ENCODE data around the gene GLOD4. TPM values are rescaled to one million over a fixed set of nuclear protein-coding genes. Genes with fewer than 3 reads are reported as not detected.

The GLOD4 gene, protein sequence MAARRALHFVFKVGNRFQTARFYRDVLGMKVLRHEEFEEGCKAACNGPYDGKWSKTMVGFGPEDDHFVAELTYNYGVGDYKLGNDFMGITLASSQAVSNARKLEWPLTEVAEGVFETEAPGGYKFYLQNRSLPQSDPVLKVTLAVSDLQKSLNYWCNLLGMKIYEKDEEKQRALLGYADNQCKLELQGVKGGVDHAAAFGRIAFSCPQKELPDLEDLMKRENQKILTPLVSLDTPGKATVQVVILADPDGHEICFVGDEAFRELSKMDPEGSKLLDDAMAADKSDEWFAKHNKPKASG
- 33.0 and 51.5 TPM in 2 replicates for total RNA-seq

GRCh38 chr17:781805-782731, at the start of gene GLOD4, which contains the start of gene MRM3:
Gene GLOD4 (minus strand): TSS chr17:782280. CDS start chr17:782255, 25 bp downstream.
Gene MRM3 (plus strand): TSS chr17:782353. CDS start chr17:782379, 26 bp downstream.

DNA sequence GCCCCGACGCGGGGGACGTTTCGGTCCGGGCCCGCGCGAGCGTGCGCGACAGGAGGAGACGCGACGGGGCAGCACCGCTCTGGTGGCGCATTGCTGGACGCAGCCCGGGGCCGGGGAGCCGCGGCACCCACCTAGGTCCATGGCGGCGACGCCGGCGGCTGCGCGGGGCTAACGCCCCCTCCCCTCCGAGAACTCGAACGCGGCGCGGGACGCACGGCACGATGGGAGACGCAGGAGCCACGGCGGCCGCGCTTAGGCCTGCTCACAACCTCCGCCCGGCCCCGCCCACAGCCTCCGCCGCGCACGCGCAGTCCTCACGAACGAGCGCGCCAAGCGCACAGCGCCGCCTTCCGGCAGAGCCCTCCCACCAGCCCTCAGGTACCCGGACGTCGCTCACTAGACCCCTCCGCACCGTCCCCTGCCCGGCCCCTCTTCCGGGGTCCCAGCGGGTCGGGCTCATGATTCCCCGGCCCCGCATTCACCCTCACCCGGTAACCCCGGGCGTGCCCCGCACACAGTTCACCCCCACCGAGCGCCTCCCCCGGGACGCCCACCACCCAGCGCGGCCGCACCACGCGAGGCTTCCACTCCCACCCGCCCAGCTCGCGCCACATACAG, 30.0 kb downstream of the GLOD4 start, which contains the start of gene GEMIN4:
GEMIN4 (minus strand) TSS at position 263 of the 618 bp plus-strand sequence; CDS start at position 141, 122 bp downstream.

DNA sequence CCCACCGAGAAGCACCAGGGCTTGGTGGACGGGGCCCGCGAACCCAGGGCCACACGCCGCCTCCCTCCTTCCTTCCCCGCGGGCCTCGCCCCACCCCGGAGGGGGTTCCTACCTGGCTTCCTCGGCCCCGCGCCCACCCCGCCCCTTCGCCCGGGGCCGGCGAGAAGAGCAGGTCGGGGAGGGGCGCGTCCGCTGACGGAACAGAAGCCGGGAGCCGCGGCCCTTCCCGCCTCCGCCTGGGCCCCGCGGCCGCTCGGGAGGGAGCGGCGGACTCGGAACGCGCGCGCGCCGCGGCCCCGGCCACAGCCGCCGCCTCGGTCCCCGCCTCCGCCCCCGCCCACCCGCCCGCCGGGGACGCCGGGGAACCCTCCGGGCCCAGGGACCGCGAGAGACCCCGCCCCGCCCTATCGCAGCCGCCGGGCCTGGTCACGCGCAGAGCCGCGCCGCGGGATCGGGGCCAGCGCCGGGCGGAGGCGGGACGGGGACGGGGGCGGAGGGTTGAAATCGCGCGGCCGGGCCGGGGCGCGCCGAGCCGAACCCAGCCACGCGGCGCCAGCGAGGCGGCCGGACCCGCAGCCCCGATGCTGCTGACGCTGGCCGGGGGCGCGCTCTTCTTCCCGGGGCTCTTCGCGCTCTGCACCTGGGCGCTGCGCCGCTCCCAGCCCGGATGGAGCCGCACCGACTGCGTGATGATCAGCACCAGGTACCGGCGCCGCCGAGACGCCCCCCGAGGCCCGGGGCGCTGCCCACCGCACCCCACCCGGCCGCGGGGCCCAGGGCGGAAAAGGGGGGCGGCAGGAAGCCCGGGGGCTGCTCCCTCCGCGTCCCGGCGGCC, 49.8 kb downstream of the GLOD4 start, which contains the start of gene TLCD3A:
TLCD3A (plus strand) TSS at position 530 of the 835 bp plus-strand sequence; CDS start at position 582, 52 bp downstream.

Other genes starting within 250 kb of the GLOD4 start
- 18.2 and 32.2 TPM in 2 replicates for gene VPS53, start 67.4 kb downstream of the GLOD4 start, total RNA-seq
- gene TLCD3A, start 49.7 kb downstream of the GLOD4 start, total RNA-seq = 20.8 and 22.3 TPM in 2 replicates
- 7.2 and 25.5 TPM in 2 replicates for gene GEMIN4, start 30.0 kb downstream of the GLOD4 start, total RNA-seq
- 16.9 and 18.9 TPM in 2 replicates for gene MRM3, start 73 bp upstream of the GLOD4 start, total RNA-seq
- gene NXN, start 197.5 kb upstream of the GLOD4 start, total RNA-seq = 51.8 and 65.2 TPM in 2 replicates
- 13.8 and 21.9 TPM in 2 replicates for gene TIMM22, start 214.8 kb upstream of the GLOD4 start, total RNA-seq

All from placental pericyte (primary cell).